GM19099 (cell line): ENCODE results near the gene LAMA3.

ENCODE experiments used
- POLR2A ChIP-seq: IDR thresholded peaks from 3 replicates; pipeline ENCODE4 v1.6.1; 2011; ENCODE audit warnings: low read depth; ENCODE audit not compliant: insufficient read length; ENCODE audit errors: extremely low read depth

Gene LAMA3

DNA sequence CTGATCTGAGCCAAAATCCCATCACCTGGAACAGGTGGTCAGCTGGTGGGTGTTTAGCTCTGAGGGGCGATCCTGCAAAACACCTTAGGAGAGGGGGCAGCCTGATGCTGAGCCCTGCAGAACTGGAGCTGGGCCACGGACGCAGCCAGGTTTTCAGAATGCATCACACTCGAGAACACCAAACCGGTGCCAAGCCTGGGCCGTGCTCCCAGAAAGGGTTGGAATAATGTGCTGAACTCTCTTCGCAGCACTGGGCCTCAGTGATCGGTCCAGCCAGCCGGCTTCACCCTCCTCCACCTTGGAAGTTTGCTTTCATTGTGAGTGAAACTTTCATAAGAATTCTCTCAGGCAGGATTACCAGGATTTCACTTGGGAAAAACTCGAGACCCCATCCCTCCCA, 268.8 kb downstream of the LAMA3 start:
- no peak for TF ChIP-seq POLR2A

DNA sequence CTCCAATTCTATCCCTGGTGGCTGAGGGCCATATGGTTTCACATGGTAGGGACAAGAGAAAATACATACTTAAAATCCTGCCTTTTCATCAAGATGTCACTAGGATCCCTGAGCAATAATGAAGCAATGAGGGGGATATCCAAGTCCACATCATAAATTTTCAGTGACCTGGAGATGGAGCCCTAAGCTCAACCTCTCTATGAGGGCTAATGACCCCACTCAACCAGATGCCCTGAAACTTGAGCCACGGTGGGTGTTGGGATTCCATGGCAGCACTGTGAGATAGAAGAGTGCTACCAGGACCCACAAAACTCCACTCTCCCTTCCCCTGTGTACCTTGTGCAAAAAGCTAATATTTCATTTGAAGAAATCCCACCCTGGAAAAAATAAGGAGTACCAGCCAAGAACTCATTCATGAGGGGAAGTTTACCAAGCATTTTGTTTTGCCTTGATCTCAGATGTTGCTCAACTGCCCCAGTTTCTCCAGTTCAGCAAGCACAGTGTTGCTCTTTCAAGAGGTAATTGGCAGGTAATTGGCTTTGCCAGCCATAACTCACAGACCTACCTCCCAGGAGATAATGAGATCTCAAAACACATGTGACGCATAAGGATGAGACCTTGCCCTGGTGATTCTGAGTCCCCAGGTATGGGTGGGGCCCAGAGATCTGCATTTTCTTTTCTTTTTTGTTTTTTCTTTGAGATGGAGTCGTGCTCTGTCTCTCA, 274.4 kb downstream of the LAMA3 start:
- no peak for TF ChIP-seq POLR2A

DNA sequence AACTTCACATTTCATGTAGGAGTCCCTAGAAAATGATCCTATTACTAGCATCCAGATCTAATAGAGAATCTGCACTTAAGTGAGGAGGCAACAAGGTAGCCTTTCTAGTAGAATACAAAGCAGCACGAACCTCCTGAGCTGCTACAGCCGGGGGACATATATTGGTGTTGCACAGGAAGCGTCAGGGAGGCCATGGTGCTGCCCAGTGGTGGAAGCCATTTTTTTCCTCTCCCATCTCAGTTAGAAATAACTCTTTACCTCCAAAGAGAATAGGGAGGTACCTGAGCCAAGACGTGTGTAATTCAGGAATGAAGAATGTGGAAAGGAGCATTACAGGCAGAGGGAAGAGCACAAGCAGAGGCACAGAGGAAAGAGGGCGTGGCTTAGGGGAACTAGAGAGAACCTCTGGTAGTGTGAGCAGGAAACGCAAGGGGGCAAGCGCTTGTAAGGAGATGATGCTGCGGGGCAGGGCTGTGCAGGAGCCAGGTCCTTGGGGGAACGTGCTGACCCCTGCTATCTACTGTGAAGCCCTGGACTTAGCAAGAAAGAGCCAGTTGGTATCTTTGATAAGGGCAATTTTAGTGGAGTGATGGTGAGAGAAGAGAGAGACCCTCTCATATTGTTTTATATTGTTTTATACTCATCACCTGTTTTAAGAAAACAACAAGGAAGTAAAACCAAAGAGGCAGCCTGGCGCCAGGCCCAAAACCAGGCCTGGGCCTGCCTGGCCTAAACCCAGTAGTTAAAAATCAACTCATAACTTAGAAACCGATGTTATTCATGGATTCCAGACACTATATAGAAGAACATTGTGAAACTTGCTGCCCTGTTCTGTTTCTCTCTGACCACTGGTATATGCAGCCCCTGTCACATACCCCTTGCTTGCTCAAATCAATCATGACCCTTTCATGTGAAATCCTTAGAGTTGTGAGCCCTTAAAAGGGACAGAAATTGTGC, 275.3 kb downstream of the LAMA3 start:
- TF ChIP-seq POLR2A: no peak

DNA sequence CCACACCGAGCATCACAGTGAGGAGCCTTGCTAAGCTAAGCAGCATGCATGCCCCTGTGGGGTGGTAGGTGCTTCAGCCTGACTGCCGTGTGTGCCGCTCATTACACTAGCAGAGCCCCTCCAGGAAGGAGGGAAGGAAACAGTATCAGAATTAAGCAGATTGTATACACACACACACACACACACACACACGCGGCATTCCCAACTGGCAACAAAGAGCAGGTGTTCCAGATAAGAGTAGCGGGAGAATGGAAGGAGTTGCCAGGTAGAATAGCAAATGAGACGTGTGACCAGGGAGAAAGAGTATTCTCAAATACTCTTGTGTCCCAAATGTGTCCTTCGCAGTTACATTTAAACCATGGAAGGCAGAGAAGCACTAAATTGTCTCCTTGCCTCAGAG, 277.7 kb downstream of the LAMA3 start:
- no peak for TF ChIP-seq POLR2A

DNA sequence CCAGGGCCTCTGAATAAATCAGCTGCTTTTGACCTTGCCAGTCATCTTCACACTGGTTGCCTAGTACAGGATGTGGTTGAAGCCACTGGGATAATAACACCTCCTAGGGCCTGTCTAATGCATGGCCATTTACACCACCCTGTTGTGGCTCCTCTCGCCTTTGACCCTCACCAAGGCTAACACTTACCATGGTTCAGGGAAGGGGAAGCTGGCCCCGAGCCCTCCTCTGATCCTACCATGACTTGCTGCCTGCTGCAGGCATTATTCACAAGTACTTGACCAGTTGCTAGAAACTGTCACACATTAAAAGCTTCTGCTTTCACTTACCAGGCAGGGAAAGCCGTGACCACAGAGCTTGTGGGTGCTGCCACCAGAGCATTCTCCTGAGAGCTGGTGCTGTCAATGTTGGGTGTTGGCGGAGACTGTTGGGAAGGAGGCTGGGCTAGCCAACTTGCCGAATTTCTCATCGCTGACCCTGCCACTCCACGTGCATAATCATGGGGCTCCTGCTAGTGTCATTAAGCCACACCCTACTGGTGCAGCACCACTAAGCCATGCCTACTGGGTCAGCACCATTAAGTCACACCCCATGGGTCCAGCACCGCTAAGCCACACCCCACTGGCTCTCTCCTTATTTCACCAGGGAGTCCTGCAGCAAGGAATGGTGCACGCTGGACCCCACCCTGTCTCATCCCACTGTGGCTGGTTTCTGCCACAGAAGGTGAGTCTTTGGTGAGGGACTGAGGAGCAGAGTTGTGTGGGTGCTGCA, 278.3 kb downstream of the LAMA3 start:
- TF ChIP-seq POLR2A: no peak

DNA sequence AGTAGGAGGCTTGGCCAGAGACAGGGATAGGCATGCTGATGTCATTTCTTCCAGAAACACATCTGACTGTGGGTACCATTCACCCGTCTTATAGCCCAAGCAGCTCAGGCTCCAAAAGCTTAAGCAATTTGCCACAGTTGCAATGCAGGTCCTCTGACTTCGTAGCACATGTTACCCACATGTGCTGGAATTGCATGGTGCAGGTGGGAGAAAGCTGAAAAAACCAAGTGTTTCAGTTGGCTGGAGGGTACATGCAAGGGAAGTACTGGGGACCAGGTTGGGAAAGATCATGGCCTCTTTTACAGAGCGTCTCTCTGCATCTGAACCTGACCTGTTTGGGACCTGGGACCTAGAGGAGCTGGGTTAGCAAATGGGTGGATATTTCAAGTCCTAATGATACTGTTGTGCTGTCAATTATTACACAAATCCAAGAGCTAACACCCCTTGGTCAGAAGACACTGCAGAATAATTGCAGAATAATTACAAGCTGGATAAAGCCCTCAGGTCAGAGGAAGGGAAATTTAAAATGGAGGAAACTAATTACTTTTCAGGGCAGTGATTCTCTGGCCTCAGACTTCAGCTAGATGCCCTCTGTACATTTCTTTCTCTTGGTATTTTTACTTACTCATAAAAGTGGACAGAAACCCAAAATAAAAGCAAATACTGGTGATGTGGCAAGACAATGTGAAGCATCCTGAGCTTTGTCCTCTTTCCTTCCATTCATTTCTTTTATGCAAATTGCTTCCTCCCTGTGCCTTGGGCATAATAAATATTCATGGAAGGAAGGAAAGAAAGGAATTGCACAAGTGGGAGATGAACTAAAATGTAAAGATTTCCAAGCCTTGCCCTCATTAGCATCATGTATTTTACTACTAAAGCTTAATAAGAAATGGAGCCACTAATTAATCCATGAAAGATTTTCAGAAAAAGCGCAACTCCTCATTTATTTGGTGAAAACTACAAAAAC, 279.7 kb downstream of the LAMA3 start:
- no peak for TF ChIP-seq POLR2A

DNA sequence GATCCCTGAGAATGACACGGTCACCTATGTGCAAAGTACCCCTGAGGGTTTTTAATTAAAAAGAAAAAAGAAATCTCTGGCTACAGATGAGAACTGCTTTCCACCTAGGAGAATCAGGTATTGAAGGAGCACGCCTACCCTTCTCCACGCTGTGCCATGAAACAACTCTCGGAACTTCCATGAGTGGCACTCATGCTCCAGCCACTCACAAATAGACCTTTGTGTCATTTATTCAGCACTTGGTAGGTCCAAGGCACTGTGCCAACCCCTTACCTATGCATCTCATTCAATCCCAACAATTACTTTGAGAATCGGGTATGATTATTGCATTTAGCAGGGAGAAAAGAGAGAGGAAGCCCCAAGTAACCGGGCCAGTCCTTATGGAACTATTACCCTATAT, 280.4 kb downstream of the LAMA3 start:
- no peak for TF ChIP-seq POLR2A

DNA sequence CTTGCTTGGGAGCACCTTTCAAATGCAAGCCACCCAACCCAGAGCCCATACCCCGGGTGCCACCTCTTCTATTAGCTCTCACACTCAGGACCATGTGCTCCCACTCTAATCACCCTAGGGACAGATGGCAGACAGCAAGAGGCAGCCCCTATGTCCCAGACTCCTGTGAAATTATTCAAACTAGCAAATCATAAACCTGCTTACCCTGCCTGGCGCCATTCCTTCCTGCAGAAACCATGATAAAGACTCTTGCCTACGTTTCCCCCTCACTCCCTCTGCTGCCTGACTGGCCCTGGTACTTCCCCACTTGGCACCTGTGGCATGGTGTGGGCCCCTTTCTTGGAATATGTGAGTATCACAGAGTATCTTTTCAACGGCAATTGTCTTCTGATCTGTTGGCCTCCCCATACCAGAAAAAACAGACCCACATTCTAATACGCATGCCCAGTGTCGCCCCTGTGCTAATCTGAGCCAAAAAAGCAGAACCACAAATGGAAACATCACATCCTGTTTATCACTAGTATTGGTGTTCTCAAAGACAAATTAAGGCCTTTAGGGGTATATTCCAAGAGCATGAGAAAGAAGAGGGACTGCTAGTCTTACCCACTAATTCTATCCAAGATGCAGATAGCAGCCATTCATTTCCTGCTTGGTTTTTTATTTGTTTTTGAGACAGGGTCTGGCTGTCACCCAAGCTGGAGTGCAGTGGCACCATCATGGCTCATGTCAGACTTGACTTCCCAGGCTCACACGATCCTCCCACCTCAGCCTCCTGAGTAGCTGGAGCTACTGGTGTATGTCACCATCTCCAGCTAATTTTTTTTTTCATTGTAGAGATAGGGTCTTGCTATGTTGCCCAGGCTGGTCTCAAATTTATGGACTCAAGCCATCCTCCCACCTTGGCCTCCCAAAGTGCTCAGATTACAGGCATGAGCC, 281.2 kb downstream of the LAMA3 start:
- no peak for TF ChIP-seq POLR2A

DNA sequence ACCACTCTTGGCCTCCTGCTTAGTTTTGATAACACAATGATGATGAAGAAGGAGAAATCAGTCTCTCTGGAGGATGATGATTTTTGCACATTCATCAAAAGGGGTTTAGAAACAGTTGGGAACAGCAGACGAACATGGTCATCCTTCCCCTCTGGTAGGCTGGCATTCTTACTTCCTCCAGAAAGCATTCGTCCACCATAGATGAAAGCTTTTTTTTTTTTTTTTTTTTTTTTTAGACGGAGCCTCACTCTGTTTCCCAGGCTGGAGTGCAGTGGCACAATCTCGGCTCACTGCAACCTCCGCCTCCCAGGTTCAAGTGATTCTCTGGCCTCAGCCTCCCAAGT, 281.8 kb downstream of the LAMA3 start:
- no peak for TF ChIP-seq POLR2A

DNA sequence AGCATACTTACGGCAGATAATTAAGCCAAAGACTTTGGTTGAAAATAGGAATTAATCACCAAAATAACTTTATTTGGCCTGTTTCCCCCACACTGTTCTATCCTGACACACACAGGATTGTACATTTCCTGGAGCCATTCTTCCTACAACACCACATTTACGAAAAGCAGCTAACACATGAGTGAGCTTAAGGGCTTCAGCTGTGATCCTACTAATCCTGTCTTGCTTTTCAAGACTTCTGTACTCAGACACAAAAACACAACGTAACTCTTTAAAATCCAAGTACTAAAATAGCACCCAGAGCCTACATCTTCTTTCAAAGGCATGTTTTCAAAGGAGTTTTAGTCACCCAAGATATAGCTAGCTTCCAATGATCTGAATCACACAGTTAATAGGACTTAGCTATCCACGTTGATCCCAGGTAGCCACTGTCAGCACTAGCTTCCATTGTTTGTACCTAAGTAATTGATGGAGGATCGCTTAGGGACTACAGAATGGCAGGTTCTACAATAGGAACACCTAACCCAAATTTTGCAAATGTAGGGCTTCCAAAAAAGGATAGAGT, 282.5 kb downstream of the LAMA3 start:
- no peak for TF ChIP-seq POLR2A

DNA sequence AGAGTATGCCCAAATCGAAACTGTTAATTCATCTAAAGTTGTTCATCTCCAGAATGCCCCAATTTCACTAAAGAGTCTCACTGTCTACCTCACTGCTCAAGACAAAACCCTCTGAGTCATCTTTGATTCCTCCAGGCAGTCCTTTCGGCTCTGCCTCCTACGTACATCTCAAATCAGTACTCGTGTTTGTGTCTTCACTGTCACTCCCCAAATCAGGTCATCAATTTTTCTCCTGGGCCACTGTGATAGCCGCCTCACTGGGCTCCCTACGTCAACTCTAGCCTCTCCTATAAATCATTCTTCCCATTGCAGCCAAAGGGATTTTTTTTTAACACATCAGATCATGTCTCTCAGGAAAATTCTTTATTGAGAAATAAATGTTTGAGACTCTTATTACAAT, 283.2 kb downstream of the LAMA3 start:
- TF ChIP-seq POLR2A: no peak

DNA sequence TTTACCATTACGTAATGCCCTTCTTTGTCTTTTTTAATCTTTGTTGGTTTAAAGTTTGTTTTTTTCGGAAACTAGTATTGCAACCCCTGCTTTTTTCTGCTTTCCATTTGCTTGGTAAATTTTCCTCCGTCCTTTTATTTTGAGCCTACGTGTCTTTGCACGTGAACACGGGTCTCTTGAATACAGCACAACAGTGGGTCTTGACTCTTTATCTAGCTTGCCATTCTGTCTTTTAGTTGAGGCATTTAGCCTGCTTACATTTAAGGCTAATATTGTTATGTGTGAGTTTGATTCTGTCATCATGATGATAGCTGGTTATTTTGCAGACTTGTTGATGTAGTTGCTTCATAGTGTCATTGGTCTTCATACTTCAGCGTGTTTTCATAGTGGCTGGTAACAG, 287.9 kb downstream of the LAMA3 start:
- no peak for TF ChIP-seq POLR2A
